Measurements from ENCODE around the gene RCOR2.
"Not testable (repeated sequence)": the region's sequence is repeated elsewhere in the genome, so short reads cannot be mapped to it uniquely, and the experiment has no call there.

Gene RCOR2

GRCh38 chr11:63916837-63917691 lies at the start of gene RCOR2:
Gene RCOR2 (minus strand): TSS chr11:63917164. CDS start chr11:63916456, 708 bp downstream.
- peak; percentile 78 for DNase-seq (ENCODE audit: low read depth)

DNA sequence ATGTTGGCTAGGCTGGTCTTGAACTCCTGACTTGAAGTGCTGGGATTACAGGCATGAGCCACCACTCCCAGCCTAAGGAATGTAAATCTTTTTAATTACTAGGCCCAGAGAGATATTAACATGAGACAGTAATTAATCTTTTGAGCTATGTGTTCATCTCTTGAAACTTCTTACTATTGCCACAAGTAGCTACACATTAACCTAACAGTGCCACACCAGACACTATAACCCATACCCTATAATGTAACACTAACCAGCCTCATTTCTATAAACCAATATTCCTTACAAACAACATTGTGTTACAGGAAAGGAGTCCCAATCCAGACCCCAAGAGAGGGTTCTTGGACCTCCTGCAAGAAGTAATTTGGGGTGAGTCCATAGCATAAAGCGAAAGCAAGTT lies 49.5 kb upstream of the RCOR2 start:
- DNase-seq (ENCODE audit: low read depth), result no peak

GRCh38 chr11:63963895-63964294 lies 46.9 kb upstream of the RCOR2 start:
- DNase-seq (ENCODE audit: low read depth), result not testable (repeated sequence)

DNA sequence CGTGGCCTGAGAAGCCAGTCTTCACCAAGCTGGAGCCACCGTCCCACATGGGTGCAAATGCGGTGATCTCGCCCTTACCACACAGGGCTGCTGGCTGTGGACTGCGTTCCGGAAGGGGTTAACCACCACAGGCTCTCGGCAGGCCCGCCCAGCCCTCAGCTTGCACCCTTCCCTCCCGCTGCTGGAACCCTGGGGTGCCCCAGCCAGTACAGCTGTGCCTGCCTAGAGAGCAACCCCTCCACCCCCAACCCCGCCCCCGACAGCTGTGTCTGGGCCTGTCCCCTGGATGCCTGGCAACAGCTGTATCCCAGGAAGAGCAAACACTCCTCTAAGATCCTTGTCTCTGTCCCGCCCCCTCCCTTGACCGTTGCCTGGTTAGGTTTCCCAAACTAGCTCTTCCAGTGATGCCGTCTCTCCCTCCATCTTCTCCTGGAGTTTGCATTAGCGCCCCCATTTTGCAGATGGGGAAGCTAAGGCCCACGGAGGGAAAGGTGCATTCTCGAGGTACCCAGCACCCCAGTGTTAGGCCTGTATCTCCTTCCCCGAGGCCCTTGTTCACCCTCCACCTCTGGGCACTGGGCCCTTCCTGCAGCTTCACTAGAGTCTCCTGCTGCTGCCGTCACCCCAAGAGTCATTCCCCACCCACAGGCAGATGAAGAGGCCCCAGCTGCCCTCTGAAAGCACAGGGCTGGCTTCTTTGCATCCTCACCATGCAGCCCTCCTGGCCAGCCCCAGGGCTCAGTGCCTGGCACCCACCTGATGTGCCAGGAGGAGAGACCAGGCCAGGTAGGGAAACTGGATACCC lies 44.8 kb upstream of the RCOR2 start:
- no peak for DNase-seq (ENCODE audit: low read depth)

DNA sequence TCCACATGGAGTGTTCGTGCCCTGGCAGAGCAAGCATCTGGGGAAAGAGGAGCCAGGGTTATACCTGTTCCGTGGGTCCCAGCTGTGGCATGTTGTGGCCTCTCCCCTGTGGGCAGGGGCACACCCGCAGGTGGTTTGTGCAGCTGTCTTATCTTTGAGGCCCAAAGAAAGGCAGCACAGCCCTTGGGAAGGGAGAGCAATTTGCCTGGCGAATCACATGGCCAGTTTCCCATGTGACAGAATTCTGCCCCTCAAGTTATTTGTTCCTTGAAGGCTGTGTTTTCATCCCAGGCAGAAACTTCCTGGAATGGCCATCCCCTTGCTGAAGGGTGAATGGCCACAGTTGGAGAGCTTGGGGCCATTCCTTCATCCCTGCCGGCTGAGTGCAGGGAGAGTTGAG lies 41.0 kb upstream of the RCOR2 start:
- no peak for DNase-seq (ENCODE audit: low read depth)

DNA sequence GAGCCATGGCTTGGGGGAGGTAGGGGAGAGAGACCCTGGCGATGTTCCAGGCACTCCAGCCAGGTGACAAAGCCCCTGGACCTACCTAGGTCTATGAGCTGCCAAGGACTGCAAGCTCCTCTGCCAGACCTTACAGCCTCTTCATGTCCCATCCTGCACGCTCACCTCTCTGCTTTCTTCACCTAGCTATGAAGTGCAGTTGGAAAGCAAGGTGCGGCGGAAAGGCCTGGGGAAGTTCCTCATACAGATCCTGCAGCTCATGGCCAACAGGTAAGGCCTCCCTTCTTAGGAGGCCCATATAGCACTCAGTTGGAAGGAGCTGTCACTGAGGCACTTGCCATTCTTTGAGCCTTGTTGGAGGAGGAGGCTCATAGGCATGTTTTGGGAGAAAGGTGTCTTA lies 35.6 kb upstream of the RCOR2 start:
- DNase-seq (ENCODE audit: low read depth), result no peak

DNA sequence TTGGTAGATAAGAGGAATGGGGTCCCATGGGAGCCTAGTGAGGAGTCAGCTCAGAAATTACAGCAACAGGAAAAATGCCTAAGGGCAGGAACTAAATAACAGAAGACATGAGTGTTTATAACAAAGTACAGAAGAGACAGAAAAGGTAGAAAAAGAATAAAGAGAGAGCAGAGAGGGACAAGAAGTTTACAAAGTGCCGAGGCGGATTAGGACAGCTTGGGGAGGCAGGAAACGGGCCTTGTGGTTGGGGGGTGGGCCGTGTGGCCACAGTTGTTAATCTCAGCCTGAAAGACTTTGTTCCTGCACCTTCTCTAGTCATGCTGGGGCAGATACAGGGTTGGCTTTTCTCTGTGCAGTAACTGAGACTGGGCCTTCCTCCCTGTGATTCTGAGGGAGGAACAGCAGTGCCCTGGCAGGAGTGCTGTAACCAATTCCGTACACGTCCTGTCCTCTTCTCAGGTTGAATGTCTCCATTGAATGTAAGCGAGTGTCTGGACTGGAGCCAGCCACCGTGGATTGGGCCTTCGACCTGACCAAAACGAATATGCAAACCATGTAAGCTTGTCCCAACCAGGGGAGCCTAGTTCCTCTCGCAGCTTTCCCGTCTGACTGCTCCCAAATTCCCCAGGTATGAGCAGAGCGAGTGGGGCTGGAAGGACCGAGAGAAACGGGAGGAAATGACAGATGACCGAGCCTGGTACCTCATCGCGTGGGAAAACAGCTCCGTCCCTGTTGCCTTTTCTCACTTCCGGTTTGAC lies 35.0 kb upstream of the RCOR2 start:
- no peak for DNase-seq (ENCODE audit: low read depth)

- DNase-seq (ENCODE audit: low read depth), result peak; percentile 80
Measured at GRCh38 chr11:63945477-63946163, 28.7 kb upstream of the RCOR2 start.

DNA sequence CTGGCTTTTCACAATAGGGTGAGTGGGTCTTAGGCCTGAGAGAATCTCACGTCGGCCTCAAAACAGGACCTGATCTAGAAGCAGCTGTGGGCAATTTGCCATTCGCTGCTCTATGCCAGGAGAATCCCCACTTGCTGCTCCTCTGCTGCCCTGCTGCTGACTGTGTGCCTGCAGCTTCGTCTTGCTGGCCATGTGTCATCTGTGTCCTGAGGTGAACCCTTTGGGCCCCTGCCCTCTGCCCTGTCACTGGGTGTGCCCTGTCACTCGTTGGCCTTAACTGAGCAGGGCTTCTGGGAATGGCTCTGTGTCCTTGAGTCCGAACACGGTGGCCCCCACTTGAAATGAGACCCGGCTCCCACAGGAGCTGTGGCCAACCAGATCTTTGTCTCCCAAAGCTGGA lies 28.0 kb upstream of the RCOR2 start:
- peak; percentile 29 for DNase-seq (ENCODE audit: low read depth)

DNA sequence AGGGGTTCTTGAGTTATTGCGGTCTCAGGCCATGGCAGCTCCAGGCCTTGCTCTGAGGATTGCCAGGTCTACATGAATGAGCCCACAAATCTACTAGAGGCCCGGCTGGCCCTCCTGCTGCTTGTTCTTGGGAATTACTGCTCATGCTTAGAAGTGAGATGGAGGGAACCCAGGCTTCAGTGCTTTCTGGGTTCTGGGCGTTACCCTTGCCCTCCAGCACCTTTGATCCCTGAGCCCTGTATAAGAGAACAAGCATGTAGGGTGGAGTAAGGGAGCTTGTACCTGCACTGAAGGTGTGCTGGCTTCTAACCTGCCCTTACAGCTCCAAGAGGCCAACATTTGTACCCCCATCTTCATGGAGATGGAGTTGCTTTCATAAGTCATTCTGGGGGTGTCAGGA lies 25.8 kb upstream of the RCOR2 start:
- no peak for DNase-seq (ENCODE audit: low read depth)

GRCh38 chr11:63941901-63942300 lies 24.9 kb upstream of the RCOR2 start:
- DNase-seq (ENCODE audit: low read depth), result no peak

GRCh38 chr11:63940786-63941185 lies 23.8 kb upstream of the RCOR2 start:
- DNase-seq (ENCODE audit: low read depth), result no peak

- DNase-seq (ENCODE audit: low read depth), result peak; percentile 39
Measured at GRCh38 chr11:63939397-63939891, 22.5 kb upstream of the RCOR2 start.

- DNase-seq (ENCODE audit: low read depth), result peak; percentile 96
Measured at GRCh38 chr11:63938479-63939396, 21.8 kb upstream of the RCOR2 start, which contains the start of gene NAA40. Gene NAA40 (plus strand): TSS chr11:63939002. CDS start chr11:63939097, 95 bp downstream.

GRCh38 chr11:63937713-63938478 lies 20.9 kb upstream of the RCOR2 start:
- DNase-seq (ENCODE audit: low read depth), result no peak

DNA sequence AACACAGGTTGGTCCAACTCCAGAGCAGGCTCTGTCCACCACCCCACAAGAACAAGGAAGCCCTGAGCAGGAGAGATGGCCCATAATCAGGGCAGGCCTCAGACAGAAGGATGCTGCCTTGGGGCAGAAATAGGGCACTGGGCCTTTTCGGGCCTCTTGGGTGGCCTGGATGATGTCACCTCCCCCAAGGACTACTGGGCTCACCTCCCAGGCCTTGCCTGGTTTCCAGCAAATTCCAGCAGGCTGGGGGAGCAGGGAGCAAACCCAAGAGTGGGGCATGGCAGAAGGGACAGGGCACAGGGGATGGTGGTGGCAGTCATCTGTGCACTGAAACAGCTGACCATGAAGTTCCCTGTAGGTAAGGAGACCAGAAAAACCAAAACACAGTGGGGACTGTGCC lies 16.5 kb upstream of the RCOR2 start:
- DNase-seq (ENCODE audit: low read depth), result no peak

DNA sequence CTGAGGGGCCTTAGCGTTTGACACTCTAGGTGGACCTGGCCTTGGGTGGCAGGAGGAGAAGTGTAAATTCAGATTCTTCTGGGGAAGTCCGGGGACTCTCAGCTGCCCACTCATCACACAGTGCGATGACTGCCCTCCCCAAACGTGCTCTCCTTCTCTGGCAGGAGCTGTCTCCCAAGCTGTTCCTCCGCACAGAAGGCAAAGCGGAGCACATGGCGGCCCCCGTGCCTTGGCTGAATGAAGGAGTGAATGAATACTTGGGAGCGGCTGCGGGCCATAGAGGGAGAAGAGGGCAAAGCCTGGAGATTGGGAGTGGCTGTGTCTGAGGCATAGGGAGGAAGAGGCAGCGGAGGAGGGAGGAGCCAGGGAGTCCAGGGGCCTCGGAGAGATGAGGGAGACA lies 14.9 kb upstream of the RCOR2 start:
- DNase-seq (ENCODE audit: low read depth), result no peak

GRCh38 chr11:63931045-63931444 lies 14.1 kb upstream of the RCOR2 start:
- DNase-seq (ENCODE audit: low read depth), result no peak

- DNase-seq (ENCODE audit: low read depth), result no peak
Measured at GRCh38 chr11:63929616-63930015, 12.7 kb upstream of the RCOR2 start.

GRCh38 chr11:63923319-63923718 lies 6.4 kb upstream of the RCOR2 start:
- no peak for DNase-seq (ENCODE audit: low read depth)

Data from ELR (cell line).